Esophagus muscularis mucosa (tissue), 4 donors: Measurements from ENCODE around the gene DBH.

Source experiments
- EP300 ChIP-seq: sonication (generic); formaldehyde crosslinking; IDR thresholded peaks from one replicate; pipeline ENCODE4 v1.6.1; 2017; ENCODE audit warnings: antibody characterized with exemption
- POLR2A ChIP-seq: fragments of 450-650 bp; IDR thresholded peaks from one replicate; pipeline ENCODE4 v1.6.1; 2017; ENCODE audit warnings: antibody characterized with exemption, moderate library complexity, mild to moderate bottlenecking, low read depth
- TF ChIP-seq, protein P1 (sequence below), 3 experiments: fragments of 200-600 bp in 2 of 3; fragments of 450-650 bp in 1 of 3; sonication (generic) in 2 of 3; IDR thresholded peaks; one replicate each; pipeline ENCODE4 v1.5.1; 2017 to 2019; ENCODE audit warnings: antibody characterized with exemption in 3 of 3, mild to moderate bottlenecking in 2 of 3, moderate library complexity in 1 of 3

GRCh38 chr9:133612051-133612450, 24.1 kb upstream of the DBH start:
- TF ChIP-seq, protein P1, sequence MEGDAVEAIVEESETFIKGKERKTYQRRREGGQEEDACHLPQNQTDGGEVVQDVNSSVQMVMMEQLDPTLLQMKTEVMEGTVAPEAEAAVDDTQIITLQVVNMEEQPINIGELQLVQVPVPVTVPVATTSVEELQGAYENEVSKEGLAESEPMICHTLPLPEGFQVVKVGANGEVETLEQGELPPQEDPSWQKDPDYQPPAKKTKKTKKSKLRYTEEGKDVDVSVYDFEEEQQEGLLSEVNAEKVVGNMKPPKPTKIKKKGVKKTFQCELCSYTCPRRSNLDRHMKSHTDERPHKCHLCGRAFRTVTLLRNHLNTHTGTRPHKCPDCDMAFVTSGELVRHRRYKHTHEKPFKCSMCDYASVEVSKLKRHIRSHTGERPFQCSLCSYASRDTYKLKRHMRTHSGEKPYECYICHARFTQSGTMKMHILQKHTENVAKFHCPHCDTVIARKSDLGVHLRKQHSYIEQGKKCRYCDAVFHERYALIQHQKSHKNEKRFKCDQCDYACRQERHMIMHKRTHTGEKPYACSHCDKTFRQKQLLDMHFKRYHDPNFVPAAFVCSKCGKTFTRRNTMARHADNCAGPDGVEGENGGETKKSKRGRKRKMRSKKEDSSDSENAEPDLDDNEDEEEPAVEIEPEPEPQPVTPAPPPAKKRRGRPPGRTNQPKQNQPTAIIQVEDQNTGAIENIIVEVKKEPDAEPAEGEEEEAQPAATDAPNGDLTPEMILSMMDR (IDR thresholded peaks at IDR 0.05): no peak
- TF ChIP-seq POLR2A (no peak), EP300 (no peak)
